ENCODE measurements around the gene ZFP37. TPM values are rescaled to one million over a fixed set of nuclear protein-coding genes. Genes with fewer than 3 reads are reported as not detected.

Gene ZFP37
- total RNA-seq, 8 experiments from 2014 or later, result 1.1 to 15.2 (median 7.7) TPM

- in situ Hi-C loops (cut with MboI; ENCODE audit: low pct_unique_long_range_greater_than_20kb in 2 of 9, low sequenced_read_pairs in 9 of 9, unreplicated experiment in 9 of 9), result no loop called here
- Histone ChIP-seq H3K27ac (no peak overlapping the region), H3K4me1 (replicated peaks in 1 of 2) (no peaks in the 10 kb centered on the region), H3K4me3 (no peak overlapping the region)
- no peak for ATAC-seq (replicated peaks in 6 of 8)
- WGBS, 10 experiments, result 50 to 100% (median 86%) methylated on average over 1 to 4 of the region's 4 CpGs
Measured at GRCh38 chr9:113042884-113043657, 13.5 kb downstream of the ZFP37 start.

GRCh38 chr9:113026200-113026599 lies 30.3 kb downstream of the ZFP37 start:
- Histone ChIP-seq H3K27ac (no peak overlapping the region), H3K4me3 (no peak overlapping the region), H3K4me1 (replicated peaks in 1 of 2) (no peaks in the 10 kb centered on the region)
- in situ Hi-C loops (cut with MboI; ENCODE audit: low pct_unique_long_range_greater_than_20kb in 2 of 9, low sequenced_read_pairs in 9 of 9, unreplicated experiment in 9 of 9), result no loop called here
- ATAC-seq (replicated peaks in 6 of 8), result no peak
- 0 to 57% (median 43%) methylated on average over 1 of the region's 1 CpG; no CpG with 5 or more reads in 3 of the 10 experiments for WGBS, 10 experiments

- Histone ChIP-seq H3K27ac (no peak overlapping the region), H3K4me1 (replicated peaks in 1 of 2) (no peaks in the 10 kb centered on the region), H3K4me3 (no peak overlapping the region)
- ATAC-seq (replicated peaks in 6 of 8), result no peak
- 0 to 100% (median 86%) methylated on average over 1 to 3 of the region's 3 CpGs; no CpG with 5 or more reads in 1 of the 10 experiments for WGBS, 10 experiments
- in situ Hi-C loops (cut with MboI; ENCODE audit: low pct_unique_long_range_greater_than_20kb in 2 of 9, low sequenced_read_pairs in 9 of 9, unreplicated experiment in 9 of 9), result no loop called here
Measured at GRCh38 chr9:113018247-113018646, 38.3 kb downstream of the ZFP37 start.

GRCh38 chr9:113012492-113012891 lies 44.0 kb downstream of the ZFP37 start:
- Histone ChIP-seq H3K4me1 (replicated peaks in 1 of 2) (no peaks in the 10 kb centered on the region), H3K27ac (no peak overlapping the region), H3K4me3 (peak overlapping the region in 2 of 5 donors; percentile 29 to 46)
- in situ Hi-C loops (cut with MboI; ENCODE audit: low pct_unique_long_range_greater_than_20kb in 2 of 9, low sequenced_read_pairs in 9 of 9, unreplicated experiment in 9 of 9), result no loop called here
- 0 to 73% (median 37%) methylated on average over 3 to 9 of the region's 9 CpGs; no CpG with 5 or more reads in 2 of the 10 experiments for WGBS, 10 experiments
- ATAC-seq (replicated peaks in 6 of 8), result peak in 1 of 8 experiments; percentile 9

GRCh38 chr9:113011911-113012381 lies 44.6 kb downstream of the ZFP37 start, which contains the start of gene ZNF883:
Gene ZNF883, minus strand, starts transcription at chr9:113012192.
- no peaks in the 10 kb centered on the region for H3K4me1 ChIP-seq (replicated peaks in 1 of 2)
- 0 to 78% (median 4%) methylated on average over 3 to 20 of the region's 30 CpGs; no CpG with 5 or more reads in 2 of the 10 experiments for WGBS, 10 experiments
- in situ Hi-C loops (cut with MboI; ENCODE audit: low pct_unique_long_range_greater_than_20kb in 2 of 9, low sequenced_read_pairs in 9 of 9, unreplicated experiment in 9 of 9), result no loop called here
- ATAC-seq (replicated peaks in 6 of 8), result peak in 6 of 8 experiments; percentile 42 to 100 (median 91)
- H3K4me3 ChIP-seq, result peak within 1 kb of the TSS; percentile 22 to 46 (median 28)
- H3K27ac ChIP-seq, result no peak within 1 kb of the TSS

- H3K4me1 ChIP-seq (replicated peaks in 1 of 2), result no peaks in the 10 kb centered on the region
- H3K4me3 ChIP-seq, result no peak overlapping the region
- H3K27ac ChIP-seq, result no peak overlapping the region
- in situ Hi-C loops (cut with MboI; ENCODE audit: low pct_unique_long_range_greater_than_20kb in 2 of 9, low sequenced_read_pairs in 9 of 9, unreplicated experiment in 9 of 9), result no loop called here
- ATAC-seq (replicated peaks in 6 of 8), result no peak
- WGBS, 10 experiments, result 0 to 30% (median 14%) methylated on average over 1 of the region's 1 CpG; no CpG with 5 or more reads in 1 of the 10 experiments
Measured at GRCh38 chr9:113005777-113006176, 50.7 kb downstream of the ZFP37 start.

DNA sequence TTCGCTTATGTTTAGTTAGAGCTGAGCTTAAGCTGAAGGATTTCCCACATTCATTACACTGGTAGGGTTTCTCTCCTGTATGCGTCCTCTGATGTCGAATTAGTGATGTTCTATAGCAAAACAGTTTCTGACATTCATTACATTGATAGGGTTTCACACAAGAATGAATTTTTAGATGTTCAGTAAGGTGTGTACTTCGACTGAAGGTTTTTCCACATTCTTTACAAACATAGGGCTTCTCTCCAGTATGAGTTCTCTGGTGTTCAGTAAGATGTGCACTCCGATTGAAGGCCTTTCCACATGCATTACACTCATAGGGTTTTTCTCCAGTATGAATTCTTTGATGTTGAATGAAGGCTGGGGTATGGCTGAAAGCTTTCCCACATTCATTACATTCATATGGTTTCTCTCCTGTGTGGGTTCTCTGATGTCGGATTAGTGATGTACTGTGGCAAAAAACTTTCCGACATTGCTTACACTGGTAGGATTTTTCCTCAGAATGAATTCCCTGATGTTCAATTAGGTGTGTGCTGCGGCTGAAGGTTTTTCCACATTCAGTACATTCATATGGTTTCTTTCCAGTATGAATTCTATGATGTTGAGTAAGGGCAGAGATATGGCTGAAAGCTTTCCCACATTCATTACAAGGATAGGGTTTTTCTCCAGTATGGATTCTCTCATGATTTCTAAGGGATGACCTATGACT lies 59.1 kb downstream of the ZFP37 start:
- Histone ChIP-seq H3K4me1 (replicated peaks in 1 of 2) (no peaks in the 10 kb centered on the region), H3K27ac (no peak overlapping the region), H3K4me3 (no peak overlapping the region)
- in situ Hi-C loops (cut with MboI; ENCODE audit: low pct_unique_long_range_greater_than_20kb in 2 of 9, low sequenced_read_pairs in 9 of 9, unreplicated experiment in 9 of 9), result no loop called here
- no peak for ATAC-seq (replicated peaks in 6 of 8)
- 51 to 100% (median 71%) methylated on average over 2 to 7 of the region's 8 CpGs; no CpG with 5 or more reads in 2 of the 10 experiments for WGBS, 10 experiments

Other genes with a start within 250 kb of the ZFP37 start
- gene SLC46A2, start 165.8 kb downstream of the ZFP37 start, total RNA-seq, result under 1 TPM in 6 of 8 experiments, not detected in 2; 0.05 to 0.73 (median 0.17) TPM
- gene ZNF883, start 44.5 kb downstream of the ZFP37 start, total RNA-seq, result 10 to 100 TPM in 1 of 8 experiments, 1 to 10 TPM in 4, under 1 TPM in 3; 0.14 to 10.0 (median 1.2) TPM
- 10 to 100 TPM in 1 of 8 experiments, 1 to 10 TPM in 4, under 1 TPM in 3; 0.87 to 10.1 (median 1.7) TPM for gene SLC31A2, start 94.3 kb upstream of the ZFP37 start, total RNA-seq
- 10 to 100 TPM; 12.8 to 28.1 (median 19.7) TPM for gene FKBP15, start 164.6 kb upstream of the ZFP37 start, total RNA-seq
- 10 to 100 TPM; 10.9 to 25.5 (median 18.7) TPM for gene SLC31A1, start 164.8 kb upstream of the ZFP37 start, total RNA-seq
- gene CDC26, start 218.8 kb upstream of the ZFP37 start, total RNA-seq, result 10 to 100 TPM; 26.9 to 45.5 (median 30.9) TPM
- gene PRPF4, start 218.9 kb upstream of the ZFP37 start, total RNA-seq, result 10 to 100 TPM; 22.4 to 35.5 (median 27.6) TPM
- 1 to 10 TPM in 2 of 8 experiments, under 1 TPM in 5, not detected in 1; 0.14 to 1.6 (median 0.29) TPM for gene RNF183, start 246.7 kb upstream of the ZFP37 start, total RNA-seq

All from motor neuron (in vitro differentiated cells).